Common myeloid progenitor, CD34-positive (primary cell): ENCODE results near the gene HOXA10.

Experiments used
- CTCF ChIA-PET: fragments of 350-600 bp; sonication (Branson Sonifier 250); formaldehyde crosslinking; loops from one replicate; lab custom pipeline; 2021; ENCODE audit warnings: antibody characterized with exemption; lab: Charles Lee
- POLR2A ChIA-PET: fragments of 350-600 bp; sonication (Branson Sonifier 250); formaldehyde crosslinking; loops from one replicate; lab custom pipeline; 2021; ENCODE audit warnings: antibody characterized with exemption; lab: Charles Lee
- DNase-seq, 3 donors: peaks; one replicate each; pipeline versions ENCODE4 v3.0.0 to v3.0.0-alpha.2; 2013
- H3K27ac ChIP-seq, 2 experiments: 1 replicate in 1 of 2; 2 replicates in 1 of 2; pipeline ENCODE4 v1.7.0; 2013; ENCODE audit warnings: inconsistent platforms in 2 of 2, low read length in 2 of 2, mild to moderate bottlenecking in 2 of 2, low read depth in 1 of 2, moderate library complexity in 1 of 2; ENCODE audit not compliant: severe bottlenecking in 2 of 2, insufficient read depth in 1 of 2, poor library complexity in 1 of 2
- H3K27me3 ChIP-seq, 5 experiments: replicated peaks in 2 of 5; 1 replicate in 3 of 5; 2 replicates in 2 of 5; pipeline versions ENCODE4 v1.6.1 to v1.7.0; 2013; ENCODE audit warnings: low read length in 4 of 5, mild to moderate bottlenecking in 2 of 5, moderate library complexity in 2 of 5, inconsistent platforms in 1 of 5; ENCODE audit not compliant: insufficient read depth in 5 of 5, control insufficient read depth in 4 of 5
- H3K36me3 ChIP-seq, 4 experiments: 1 replicate in 2 of 4; 2 replicates in 2 of 4; pipeline versions ENCODE4 v1.6.1 to v1.7.0; 2013; ENCODE audit warnings: low read length in 3 of 4, control low read depth in 1 of 4, mild to moderate bottlenecking in 1 of 4; ENCODE audit not compliant: control insufficient read depth in 4 of 4, insufficient read depth in 4 of 4
- H3K4me1 ChIP-seq, 4 experiments: 1 replicate in 3 of 4; 2 replicates in 1 of 4; pipeline versions ENCODE4 v1.6.1 to v1.7.1; 2013; ENCODE audit warnings: low read length in 3 of 4, mild to moderate bottlenecking in 3 of 4, control low read depth in 1 of 4, inconsistent platforms in 1 of 4, moderate library complexity in 1 of 4; ENCODE audit not compliant: control insufficient read depth in 4 of 4, insufficient read depth in 4 of 4; ENCODE audit errors: control extremely low read depth in 1 of 4
- H3K4me3 ChIP-seq, 7 experiments: 1 replicate in 4 of 7; 2 replicates in 3 of 7; pipeline versions ENCODE4 v1.5.1 to v1.7.0; 2013; ENCODE audit warnings: mild to moderate bottlenecking in 7 of 7, low read length in 6 of 7, moderate library complexity in 6 of 7, inconsistent platforms in 2 of 7, low read depth in 2 of 7, control low read depth in 1 of 7; ENCODE audit not compliant: insufficient read depth in 4 of 7, control insufficient read depth in 1 of 7; ENCODE audit errors: extremely low read depth in 1 of 7
- H3K9me3 ChIP-seq, 5 experiments: 1 replicate in 4 of 5; 2 replicates in 1 of 5; pipeline versions ENCODE4 v1.6.1 to v1.7.1; 2013; ENCODE audit warnings: low read length in 4 of 5, mild to moderate bottlenecking in 2 of 5, inconsistent platforms in 1 of 5, low read depth in 1 of 5, moderate library complexity in 1 of 5; ENCODE audit not compliant: control insufficient read depth in 4 of 5, insufficient read depth in 2 of 5; ENCODE audit errors: control extremely low read depth in 1 of 5
- WGBS: methylation state at CpG from one replicate; pipeline ENCODE4 v1.1.5; 2013; ENCODE audit not compliant: insufficient coverage; 5-methylcytosine and 5-hydroxymethylcytosine counted together

The HOXA10 gene

DNA sequence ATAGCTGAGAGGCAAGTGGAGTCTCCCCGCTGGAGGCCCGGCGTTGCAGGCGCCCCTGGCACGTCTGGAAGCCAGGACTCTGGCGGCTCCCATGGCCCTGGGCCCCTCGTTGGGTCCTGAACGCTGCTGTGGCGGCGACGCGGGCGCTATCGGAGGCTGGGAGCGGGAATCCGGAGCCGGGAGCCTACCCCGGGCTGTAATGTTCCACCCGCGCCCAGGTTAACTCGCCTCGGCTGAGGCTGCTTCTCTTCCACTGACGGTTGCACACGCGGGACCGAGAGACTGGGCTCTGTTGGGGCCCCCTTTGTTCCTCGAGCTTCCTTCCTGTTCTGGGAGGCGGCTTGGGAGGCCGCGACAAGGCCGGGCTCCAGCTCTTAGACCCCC is 29.3 kb downstream of the HOXA10 start:
- DNase-seq = no peak
- H3K9me3 ChIP-seq = peaks cover 0 to 4% (median 0%) of the 10 kb centered on the region in 5 experiments
- H3K36me3 ChIP-seq = peaks cover 2 to 89% (median 53%) of the 10 kb centered on the region in 4 experiments
- H3K27me3 ChIP-seq = no peaks in the 10 kb centered on the region
- WGBS = 44% methylated on average over 26 of the region's 31 CpGs
- peaks cover 3 to 56% (median 48%) of the 10 kb centered on the region in 4 experiments for H3K4me1 ChIP-seq
- H3K27ac ChIP-seq = peak overlapping the region in 1 of 2 experiments; percentile 61
- CTCF ChIA-PET = interaction anchor here (0.6 to 9.1 kb wide), 11 partner anchors 8 to 475 kb away, joined by 3 to 87 read pairs (median 5); partner anchors contain the start of genes HOXA3 and HOXA4
- peak overlapping the region in 4 of 7 experiments; percentile 2 to 79 (median 22) for H3K4me3 ChIP-seq
- POLR2A ChIA-PET = interaction anchor here (0.6 to 1.0 kb wide), 3 partner anchors 15 to 32 kb away, joined by 3 read pairs; no protein-coding TSS in a partner anchor

DNA sequence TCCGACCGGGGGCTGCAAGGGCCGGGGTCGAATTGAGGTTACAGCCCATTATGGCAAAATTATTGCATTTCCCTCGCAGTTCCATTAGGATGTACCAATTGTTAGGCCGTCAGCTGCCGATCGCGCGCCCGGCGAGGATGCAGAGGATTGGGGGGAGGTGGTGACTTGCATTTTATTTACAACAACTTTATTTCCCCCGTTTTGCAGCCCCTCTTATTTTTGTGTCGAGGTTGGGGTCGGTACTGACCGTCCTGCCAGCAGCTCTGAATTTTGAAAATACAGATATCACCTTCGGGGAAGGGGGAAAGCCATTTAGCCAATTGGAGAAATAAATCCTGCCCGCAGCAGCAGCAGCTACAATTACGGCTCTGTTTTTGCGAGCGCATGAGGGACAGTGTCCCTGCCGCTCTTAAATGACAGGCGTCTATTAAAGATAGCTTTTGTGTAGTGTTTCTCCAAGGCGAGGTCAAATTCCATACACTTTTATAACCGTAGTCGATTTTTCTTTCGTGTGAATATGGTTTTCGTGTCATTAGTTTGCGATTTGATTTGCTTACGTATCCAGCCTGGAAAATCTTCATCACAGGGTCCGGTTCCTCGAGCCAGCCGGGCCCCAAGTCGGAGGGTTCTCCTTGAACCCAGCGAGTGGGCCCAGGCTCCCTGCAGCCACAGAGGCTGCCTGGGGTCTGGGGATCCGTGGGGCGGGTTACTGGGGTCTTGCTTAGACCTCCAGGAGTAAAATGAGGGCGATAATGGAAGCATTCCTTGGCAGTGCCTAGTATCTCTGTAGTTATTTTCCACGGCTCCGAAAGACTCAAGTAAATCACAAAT is 30.0 kb downstream of the HOXA10 start:
- WGBS = 85% methylated on average over 32 of the region's 40 CpGs
- POLR2A ChIA-PET = interaction anchor here (0.6 to 1.0 kb wide), 2 partner anchors 24 to 32 kb away, joined by 3 read pairs; no protein-coding TSS in a partner anchor
- CTCF ChIA-PET = interaction anchor here (0.6 to 9.1 kb wide), 17 partner anchors 8 to 1251 kb away, joined by 3 to 87 read pairs (median 4); partner anchors contain the start of genes HOXA3 and HOXA4
- DNase-seq = no peak
- Histone ChIP-seq H3K4me3 (peak overlapping the region in 4 of 7 experiments; percentile 5 to 79 (median 32)), H3K27ac (peak overlapping the region in 1 of 2 experiments; percentile 61), H3K36me3 (peaks cover 2 to 90% (median 57%) of the 10 kb centered on the region in 4 experiments), H3K27me3 (no peaks in the 10 kb centered on the region), H3K4me1 (peaks cover under 1 to 52% (median 45%) of the 10 kb centered on the region in 4 experiments), H3K9me3 (peaks cover 0 to 4% (median 0%) of the 10 kb centered on the region in 5 experiments)

DNA sequence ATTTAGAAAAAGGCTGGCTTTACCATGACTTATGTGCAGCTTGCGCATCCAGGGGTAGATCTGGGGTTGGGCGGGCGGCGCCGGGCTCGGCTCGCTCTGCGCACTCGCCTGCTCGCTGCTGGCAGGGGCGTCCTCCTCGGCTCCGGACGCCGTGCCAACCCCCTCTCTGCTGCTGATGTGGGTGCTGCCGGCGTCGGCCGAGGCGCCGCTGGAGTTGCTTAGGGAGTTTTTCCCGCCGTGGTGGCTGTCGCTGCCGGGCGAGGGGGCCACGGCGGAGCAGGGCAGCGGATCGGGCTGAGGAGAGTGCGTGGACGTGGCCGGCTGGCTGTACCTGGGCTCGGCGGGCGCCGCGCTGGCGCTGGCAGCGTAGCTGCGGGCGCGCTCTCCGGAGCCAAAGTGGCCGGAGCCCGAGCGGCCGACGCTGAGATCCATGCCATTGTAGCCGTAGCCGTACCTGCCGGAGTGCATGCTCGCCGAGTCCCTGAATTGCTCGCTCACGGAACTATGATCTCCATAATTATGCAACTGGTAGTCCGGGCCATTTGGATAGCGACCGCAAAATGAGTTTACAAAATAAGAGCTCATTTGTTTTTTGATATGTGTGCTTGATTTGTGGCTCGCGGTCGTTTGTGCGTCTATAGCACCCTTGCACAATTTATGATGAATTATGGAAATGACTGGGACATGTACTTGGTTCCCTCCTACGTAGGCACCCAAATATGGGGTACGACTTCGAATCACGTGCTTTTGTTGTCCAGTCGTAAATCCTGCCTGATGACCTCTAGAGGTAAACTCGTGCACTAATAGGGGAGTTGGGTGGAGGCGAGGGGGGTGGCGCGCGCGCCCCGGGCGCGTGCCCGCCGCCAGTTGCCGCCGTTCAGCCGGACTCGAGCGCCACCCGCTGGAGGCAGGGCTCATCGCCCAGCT is 30.8 kb downstream of the HOXA10 start, which contains the start of gene HOXA5:
Gene HOXA5, minus strand, starts transcription at position 659 of the 927 bp plus-strand sequence. Its CDS starts 74 bp downstream, at position 585.
- CTCF ChIA-PET = interaction anchor here (0.6 to 9.1 kb wide), 15 partner anchors 9 to 1250 kb away, joined by 3 to 87 read pairs (median 4); partner anchors contain the start of gene HOXA3
- no peaks in the 10 kb centered on the region for H3K27me3 ChIP-seq
- 82% methylated on average over 65 of the region's 86 CpGs for WGBS

DNA sequence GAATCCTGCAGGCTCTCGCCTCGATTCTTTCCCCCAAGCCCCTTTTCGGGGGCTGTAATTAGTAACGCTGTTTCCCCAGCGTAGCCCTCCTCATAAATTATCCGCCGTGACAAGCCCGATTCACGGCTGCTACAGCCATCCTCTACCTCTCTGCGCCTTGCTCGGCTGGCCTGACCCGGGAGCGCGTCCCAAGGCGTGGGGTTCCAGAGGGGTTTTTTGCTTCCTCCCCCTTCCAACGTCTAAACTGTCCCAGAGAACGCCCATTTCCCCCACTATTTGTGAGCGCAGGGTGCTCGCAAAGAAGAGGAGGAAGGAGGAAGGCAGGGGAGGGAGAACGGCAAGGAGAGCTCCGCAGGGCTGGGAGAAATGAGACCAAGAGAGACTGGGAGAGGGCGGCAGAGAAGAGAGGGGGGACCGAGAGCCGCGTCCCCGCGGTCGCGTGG is 31.5 kb downstream of the HOXA10 start:
- ChIA-PET POLR2A (interaction anchor here (0.8 kb wide), 1 partner anchor 8 kb away, joined by 3 read pairs; no protein-coding TSS in a partner anchor), CTCF (interaction anchor here (1.0 to 9.1 kb wide), 5 partner anchors 8 to 461 kb away, joined by 3 to 87 read pairs (median 6); no protein-coding TSS in a partner anchor)
- Histone ChIP-seq H3K9me3 (peaks cover 0 to 4% (median 0%) of the 10 kb centered on the region in 5 experiments), H3K4me1 (peaks cover under 1 to 48% (median 45%) of the 10 kb centered on the region in 4 experiments), H3K27ac (peak overlapping the region in 1 of 2 experiments; percentile 61), H3K4me3 (peak overlapping the region in 6 of 7 experiments; percentile 33 to 56 (median 42)), H3K27me3 (no peaks in the 10 kb centered on the region), H3K36me3 (peaks cover 5 to 90% (median 65%) of the 10 kb centered on the region in 4 experiments)
- WGBS = 75% methylated on average over 18 of the region's 29 CpGs
- DNase-seq = no peak

More for the DNA sequence above, 30.8 kb downstream of the HOXA10 start, which contains the start of gene HOXA5:
- POLR2A ChIA-PET = interaction anchor here (0.8 kb wide), 1 partner anchor 8 kb away, joined by 3 read pairs; no protein-coding TSS in a partner anchor
- Histone ChIP-seq H3K9me3 (peaks cover 0 to 4% (median 0%) of the 10 kb centered on the region in 5 experiments), H3K4me3 (peak within 1 kb of the TSS; percentile 5 to 79 (median 46)), H3K4me1 (peaks cover 0 to 47% (median 44%) of the 10 kb centered on the region in 4 experiments), H3K36me3 (peaks cover 2 to 89% (median 62%) of the 10 kb centered on the region in 4 experiments), H3K27ac (peak within 1 kb of the TSS in 1 of 2 experiments; percentile 61)
- DNase-seq = peak; percentile 69 to 92 (median 90)

DNA sequence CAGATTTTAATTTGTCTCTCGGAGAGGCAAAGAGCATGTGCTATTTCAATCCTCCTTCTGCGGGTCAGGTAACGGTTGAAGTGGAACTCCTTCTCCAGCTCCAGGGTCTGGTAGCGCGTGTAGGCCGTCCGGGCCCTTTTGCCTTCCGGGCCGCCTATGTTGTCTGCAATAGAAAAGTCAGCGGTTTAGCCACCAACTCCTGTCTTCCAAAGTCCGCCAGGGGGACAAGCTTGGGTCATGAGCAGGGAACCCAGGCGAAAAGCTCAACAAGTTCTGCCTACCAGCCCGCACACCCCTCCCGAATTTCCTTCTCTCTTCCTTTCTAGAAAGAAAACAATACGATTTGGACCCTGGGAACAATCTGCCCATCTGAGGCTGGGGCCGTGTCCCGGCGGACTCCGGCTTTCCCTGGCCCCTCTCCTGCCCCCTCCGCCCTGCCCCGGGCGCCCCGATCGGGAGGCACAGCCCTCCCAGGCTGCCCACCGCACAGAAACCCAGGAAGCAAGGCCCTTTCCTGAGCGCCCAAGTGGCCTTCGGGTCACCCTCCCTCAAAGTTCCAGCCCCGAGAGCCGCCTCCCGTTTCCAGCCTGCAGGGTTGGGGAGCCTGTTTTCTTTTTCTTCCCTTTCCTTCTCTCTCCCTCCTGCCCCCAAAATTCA is 32.1 kb downstream of the HOXA10 start:
- ChIA-PET POLR2A (no interaction called here), CTCF (interaction anchor here (0.9 to 2.0 kb wide), 9 partner anchors 9 to 477 kb away, joined by 3 to 7 read pairs (median 4); no protein-coding TSS in a partner anchor)
- Histone ChIP-seq H3K4me1 (peaks cover 3 to 48% (median 45%) of the 10 kb centered on the region in 4 experiments), H3K27me3 (no peaks in the 10 kb centered on the region), H3K9me3 (peaks cover 0 to 4% (median 0%) of the 10 kb centered on the region in 5 experiments), H3K4me3 (peak overlapping the region in 5 of 7 experiments; percentile 33 to 56 (median 46)), H3K36me3 (peaks cover 5 to 92% (median 64%) of the 10 kb centered on the region in 4 experiments), H3K27ac (peak overlapping the region in 1 of 2 experiments; percentile 61)
- peak in 1 of 3 donors; percentile 56 for DNase-seq
- 76% methylated on average over 28 of the region's 30 CpGs for WGBS
